ENCODE measurements around the gene SLC44A4. TPM values are rescaled to one million over a fixed set of nuclear protein-coding genes. Genes with fewer than 3 reads are reported as not detected.
"Not testable (repeated sequence)": the region's sequence is repeated elsewhere in the genome, so short reads cannot be mapped to it uniquely, and the experiment has no call there.

Gene SLC44A4
- polyA plus RNA-seq (ENCODE audit: insufficient read length in 12 of 12) = 10 to 100 TPM in 1 of 12 donors, under 1 TPM in 9, not detected in 2; 0.09 to 25.0 (median 0.23) TPM
- long read RNA-seq, donor 1, transcript SLC44A4-207 (3 exons, 575 nt) = minor isoform, 5 of 73 reads
- long read RNA-seq, donor 1, transcript SLC44A4-202 (21 exons, 2,589 nt) = major isoform, 10 of 73 reads
- long read RNA-seq, donor 1, partial matches to known transcripts = 58 of 73 reads
- long read RNA-seq, donor 1, other reads (novel, unspliced or antisense) = 0 of 73 reads
- long read RNA-seq, donor 2 = 0 reads
- long read RNA-seq, donor 3 = 0 reads
- long read RNA-seq, donor 4 = 0 reads
- long read RNA-seq, donor 5 = 0 reads
- long read RNA-seq, donor 6 = 0 reads
- long read RNA-seq, donor 7 = 0 reads
- long read RNA-seq, donor 8, partial matches to known transcripts = 0 of 1 reads
- long read RNA-seq, donor 8, other reads (novel, unspliced or antisense) = 0 of 1 reads
- long read RNA-seq, donor 9 = 0 reads
- long read RNA-seq, donor 10 = 0 reads
- long read RNA-seq, donor 11 = 0 reads

- no peak for DNase-seq
Observed at GRCh38 chr6:31878726-31879125, at the start of gene SLC44A4. Gene SLC44A4 (minus strand): TSS chr6:31878997. CDS start chr6:31878980, 17 bp downstream.

- DNase-seq = no peak
Observed at GRCh38 chr6:31928672-31928939, 49.8 kb upstream of the SLC44A4 start.

GRCh38 chr6:31927863-31928671 lies 49.3 kb upstream of the SLC44A4 start:
- DNase-seq = no peak

GRCh38 chr6:31927242-31927862 lies 48.6 kb upstream of the SLC44A4 start, which contains the start of gene C2:
Gene C2 (plus strand): TSS chr6:31927717. CDS start chr6:31927753, 36 bp downstream.
- no peak for DNase-seq

GRCh38 chr6:31922942-31923341 lies 44.1 kb upstream of the SLC44A4 start:
- no peak for DNase-seq

GRCh38 chr6:31920811-31921210 lies 42.0 kb upstream of the SLC44A4 start:
- DNase-seq = no peak

- no peak for DNase-seq
Observed at GRCh38 chr6:31919624-31920303, 41.0 kb upstream of the SLC44A4 start.

- DNase-seq = no peak
Observed at GRCh38 chr6:31918069-31918720, 39.4 kb upstream of the SLC44A4 start.

GRCh38 chr6:31915756-31916155 lies 37.0 kb upstream of the SLC44A4 start:
- DNase-seq = no peak

GRCh38 chr6:31915351-31915750 lies 36.6 kb upstream of the SLC44A4 start:
- DNase-seq = no peak

- no peak for DNase-seq
Observed at GRCh38 chr6:31911826-31912585, 33.2 kb upstream of the SLC44A4 start.

- DNase-seq = not testable (repeated sequence)
Observed at GRCh38 chr6:31909298-31909697, 30.5 kb upstream of the SLC44A4 start.

- DNase-seq = no peak
Observed at GRCh38 chr6:31908791-31909190, 30.0 kb upstream of the SLC44A4 start.

GRCh38 chr6:31908255-31908654 lies 29.5 kb upstream of the SLC44A4 start:
- not testable (repeated sequence) for DNase-seq

GRCh38 chr6:31907158-31907813 lies 28.5 kb upstream of the SLC44A4 start:
- DNase-seq = no peak

GRCh38 chr6:31906727-31907126 lies 27.9 kb upstream of the SLC44A4 start:
- not testable (repeated sequence) for DNase-seq

GRCh38 chr6:31906122-31906521 lies 27.3 kb upstream of the SLC44A4 start:
- no peak for DNase-seq

- DNase-seq = no peak
Observed at GRCh38 chr6:31905041-31905440, 26.2 kb upstream of the SLC44A4 start.

- DNase-seq = no peak
Observed at GRCh38 chr6:31903957-31904356, 25.2 kb upstream of the SLC44A4 start.
